Mesothelial cell of epicardium (in vitro differentiated cells): Measurements from ENCODE around the gene LAMC3. TPM values are rescaled to one million over a fixed set of nuclear protein-coding genes. Genes with fewer than 3 reads are reported as not detected.
A peak's percentile ranks its signal among the peaks of the same experiment; 100 is the strongest.

Experiments
- DNase-seq, 2 experiments: peaks; one replicate each; pipeline ENCODE4 v3.0.0; 2021; ENCODE audit warnings: low spot score in 2 of 2; ENCODE audit not compliant: unreplicated experiment in 2 of 2
- H3K27ac Mint-ChIP-seq: 2 replicates; pipeline ENCODE4 v1.8.0; 2021; ENCODE audit warnings: mixed read lengths
- H3K27me3 Mint-ChIP-seq: 2 replicates; pipeline ENCODE4 v1.8.0; 2021; ENCODE audit warnings: low read depth, mixed read lengths
- H3K36me3 Mint-ChIP-seq: 2 replicates; pipeline ENCODE4 v1.8.0; 2021; ENCODE audit warnings: mixed read lengths
- H3K4me1 Mint-ChIP-seq: 2 replicates; pipeline ENCODE4 v1.8.0; 2021; ENCODE audit warnings: mixed read lengths
- H3K4me3 Mint-ChIP-seq: 2 replicates; pipeline ENCODE4 v1.8.0; 2021; ENCODE audit warnings: mild to moderate bottlenecking, moderate library complexity, mixed read lengths
- H3K9me3 Mint-ChIP-seq: 2 replicates; pipeline ENCODE4 v1.8.0; 2021; ENCODE audit warnings: mixed read lengths
- CTCF ChIP-seq: fragments of 200-600 bp; sonication (generic); IDR thresholded peaks from one replicate; pipeline ENCODE4 v1.5.0; 2021; ENCODE audit warnings: antibody characterized with exemption; ENCODE audit not compliant: unreplicated experiment
- total RNA-seq: library from RNA; stranded (reverse); gene quantifications from 3 replicates; pipeline ENCODE4 v1.2.1, GENCODE V29; 2021

LAMC3 gene
- total RNA-seq, 1 donor from 2014 or later, result 18.3 TPM

- Mint-ChIP-seq H3K27ac (no peak overlapping the region), H3K36me3 (no peaks in the 10 kb centered on the region), H3K4me1 (peaks cover 14% of the 10 kb centered on the region), H3K27me3 (no peaks in the 10 kb centered on the region), H3K9me3 (no peaks in the 10 kb centered on the region), H3K4me3 (no peak overlapping the region)
- no peak for DNase-seq
- TF ChIP-seq CTCF, result no peak
These were observed 113.2 kb downstream of the LAMC3 start for GRCh38 chr9:131122158-131122557.

DNA sequence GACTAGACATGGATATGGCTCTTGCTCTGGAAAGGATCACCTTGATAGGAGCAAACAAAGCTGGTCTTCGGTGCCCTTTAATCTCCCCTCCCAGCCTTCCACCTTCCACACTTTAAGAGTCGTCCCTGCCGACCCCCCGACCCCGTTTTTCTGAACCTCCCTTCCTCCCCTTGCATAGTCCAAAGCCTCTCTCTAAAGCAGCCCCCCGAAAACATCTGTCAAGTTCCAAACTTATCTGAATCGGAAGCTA, 116.0 kb downstream of the LAMC3 start:
- peak overlapping the region; percentile 100 for H3K4me3 Mint-ChIP-seq
- peaks cover 14% of the 10 kb centered on the region for H3K4me1 Mint-ChIP-seq
- no peak for DNase-seq

GRCh38 chr9:131125288-131126058, 116.5 kb downstream of the LAMC3 start, which contains the start of gene NUP214:
TSS of gene NUP214 (plus strand) at chr9:131125586. CDS start at chr9:131125705, 119 bp downstream.
- H3K9me3 Mint-ChIP-seq, result no peaks in the 10 kb centered on the region
- H3K4me3 Mint-ChIP-seq, result peak within 1 kb of the TSS; percentile 100
- H3K27me3 Mint-ChIP-seq, result no peaks in the 10 kb centered on the region
- peak; percentile 99 to 100 for DNase-seq
- TF ChIP-seq CTCF, result no peak
- peaks cover 14% of the 10 kb centered on the region for H3K4me1 Mint-ChIP-seq
- H3K36me3 Mint-ChIP-seq, result peaks cover 10% of the 10 kb centered on the region
- H3K27ac Mint-ChIP-seq, result peak within 1 kb of the TSS; percentile 100

More for the DNA sequence above, 116.0 kb downstream of the LAMC3 start:
- Mint-ChIP-seq H3K27ac (peak overlapping the region; percentile 100), H3K36me3 (peaks cover 10% of the 10 kb centered on the region), H3K27me3 (no peaks in the 10 kb centered on the region), H3K9me3 (no peaks in the 10 kb centered on the region)
- TF ChIP-seq CTCF, result no peak

GRCh38 chr9:131126059-131126426, 117.1 kb downstream of the LAMC3 start:
- TF ChIP-seq CTCF, result no peak
- Mint-ChIP-seq H3K36me3 (peaks cover 10% of the 10 kb centered on the region), H3K4me3 (peak overlapping the region; percentile 100), H3K9me3 (no peaks in the 10 kb centered on the region), H3K27me3 (no peaks in the 10 kb centered on the region), H3K27ac (peak overlapping the region; percentile 100), H3K4me1 (peaks cover 14% of the 10 kb centered on the region)
- no peak for DNase-seq

DNA sequence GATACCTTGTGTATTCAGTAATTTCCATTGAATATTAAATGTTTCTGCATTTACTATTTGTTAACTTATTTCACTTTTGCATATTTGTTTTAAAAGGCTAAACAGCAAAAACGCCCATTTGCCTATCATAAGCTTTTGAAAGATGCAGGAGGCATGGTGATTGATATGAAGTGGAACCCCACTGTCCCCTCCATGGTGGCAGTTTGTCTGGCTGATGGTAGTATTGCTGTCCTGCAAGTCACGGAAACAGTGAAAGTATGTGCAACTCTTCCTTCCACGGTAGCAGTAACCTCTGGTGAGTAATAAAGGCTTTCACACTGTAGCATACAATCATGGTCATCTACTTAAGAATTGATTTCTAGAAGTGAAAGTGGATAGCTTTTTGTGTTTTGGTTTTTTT, 120.2 kb downstream of the LAMC3 start:
- DNase-seq, result no peak
- H3K4me3 Mint-ChIP-seq, result no peak overlapping the region
- H3K27me3 Mint-ChIP-seq, result no peaks in the 10 kb centered on the region
- H3K4me1 Mint-ChIP-seq, result peaks cover 14% of the 10 kb centered on the region
- TF ChIP-seq CTCF, result no peak
- peaks cover 27% of the 10 kb centered on the region for H3K36me3 Mint-ChIP-seq
- no peak overlapping the region for H3K27ac Mint-ChIP-seq
- H3K9me3 Mint-ChIP-seq, result no peaks in the 10 kb centered on the region
